Smooth muscle cell of the brain vasculature (primary cell): ENCODE results near the gene RPS21.
"Not testable (repeated sequence)": the region's sequence is repeated elsewhere in the genome, so short reads cannot be mapped to it uniquely, and the experiment has no call there.

ENCODE experiments used
- DNase-seq: peaks from one replicate; pipeline ENCODE4 v3.0.0-alpha.2; 2012; ENCODE audit warnings: low read depth, low spot score

RPS21 gene

GRCh38 chr20:62365814-62366369, 21.0 kb upstream of the RPS21 start:
- DNase-seq: no peak

- no peak for DNase-seq
These were observed 20.4 kb upstream of the RPS21 start for GRCh38 chr20:62366370-62367135.

GRCh38 chr20:62367136-62367632, 19.7 kb upstream of the RPS21 start, which contains the start of gene LAMA5:
Gene LAMA5 (minus strand): TSS chr20:62367312. CDS start chr20:62367245, 67 bp downstream.
- DNase-seq: no peak

- DNase-seq: no peak
These were observed 19.1 kb upstream of the RPS21 start for GRCh38 chr20:62367633-62368391.

DNA sequence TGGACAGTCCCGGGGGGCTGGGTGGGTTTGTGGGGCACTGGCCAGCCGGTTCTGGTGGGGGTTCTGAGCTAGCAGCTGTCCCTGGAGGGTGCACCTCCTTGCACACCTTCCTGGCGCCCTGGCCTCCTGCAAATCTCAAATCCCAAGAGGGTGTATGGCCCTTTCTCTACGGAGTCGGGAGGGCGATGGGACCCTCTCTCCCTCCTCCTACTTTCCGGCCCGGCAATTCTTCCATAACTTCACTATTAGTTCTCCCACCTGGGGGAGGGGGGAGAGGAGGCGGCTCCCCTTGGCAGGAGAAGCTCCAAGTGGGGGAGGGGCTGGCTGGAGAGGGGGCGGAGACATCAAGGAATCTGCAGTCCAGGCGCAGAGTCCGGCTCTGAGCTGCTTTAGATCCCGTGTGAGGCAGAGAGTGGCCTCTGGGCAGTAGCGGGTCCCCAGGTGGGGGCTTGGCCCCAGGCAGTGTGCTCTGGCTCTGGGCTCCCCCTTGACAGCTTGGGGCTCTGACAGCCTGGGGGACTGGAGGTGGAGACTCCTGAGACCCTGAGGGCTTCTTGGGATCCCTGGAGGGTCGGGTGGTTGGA, 18.4 kb upstream of the RPS21 start:
- no peak for DNase-seq

- DNase-seq: no peak
These were observed 17.7 kb upstream of the RPS21 start for GRCh38 chr20:62368976-62369814.

DNA sequence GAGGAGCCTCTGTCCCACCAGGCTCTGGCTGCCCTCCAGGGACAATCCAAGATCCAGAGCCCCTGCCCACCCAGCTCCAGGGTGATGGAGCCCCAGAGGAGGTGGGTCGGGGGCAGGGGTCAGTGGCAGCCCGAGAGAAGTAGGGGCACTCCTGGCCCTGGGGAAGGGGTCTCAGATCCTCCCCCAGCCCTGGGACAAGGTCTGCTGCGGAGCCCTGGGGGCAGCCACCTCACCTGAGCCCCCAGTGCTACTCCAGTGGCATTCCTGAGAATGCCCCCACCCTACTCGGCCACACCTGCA, 17.1 kb upstream of the RPS21 start:
- DNase-seq: no peak

DNA sequence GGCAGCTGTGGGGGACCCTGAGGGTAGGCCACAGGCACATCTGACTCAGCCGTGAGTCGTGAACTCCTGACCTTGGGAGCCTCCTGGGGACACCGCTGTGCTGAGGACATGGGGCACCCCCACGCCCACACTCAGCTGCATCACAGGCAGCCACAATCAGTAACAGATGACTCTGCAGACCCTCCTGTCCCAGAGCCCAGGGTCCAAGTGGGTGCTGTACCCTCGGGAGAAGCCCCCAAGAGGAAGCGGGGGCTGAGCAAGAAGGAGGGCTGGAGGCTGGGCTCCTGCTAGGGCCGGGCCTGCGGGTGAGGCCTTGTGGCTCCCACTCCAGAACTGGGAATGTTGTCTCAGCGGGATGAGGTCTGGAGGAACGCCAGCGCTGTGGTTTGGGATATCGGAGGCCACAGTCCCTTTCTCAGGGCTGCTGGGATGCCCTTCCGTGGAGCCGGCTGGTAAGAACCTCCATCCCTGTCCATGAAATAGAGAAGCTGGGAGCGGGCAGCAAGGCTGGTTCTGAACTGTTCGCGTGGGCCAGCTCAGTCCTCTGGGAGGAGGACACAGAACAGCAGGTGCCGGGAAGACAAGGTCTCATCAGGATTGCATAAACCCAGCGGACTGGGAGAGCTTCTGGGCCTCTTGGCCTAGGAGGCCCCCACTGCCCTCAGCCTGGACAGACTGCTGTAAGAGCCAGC, 16.6 kb upstream of the RPS21 start:
- DNase-seq: no peak

DNA sequence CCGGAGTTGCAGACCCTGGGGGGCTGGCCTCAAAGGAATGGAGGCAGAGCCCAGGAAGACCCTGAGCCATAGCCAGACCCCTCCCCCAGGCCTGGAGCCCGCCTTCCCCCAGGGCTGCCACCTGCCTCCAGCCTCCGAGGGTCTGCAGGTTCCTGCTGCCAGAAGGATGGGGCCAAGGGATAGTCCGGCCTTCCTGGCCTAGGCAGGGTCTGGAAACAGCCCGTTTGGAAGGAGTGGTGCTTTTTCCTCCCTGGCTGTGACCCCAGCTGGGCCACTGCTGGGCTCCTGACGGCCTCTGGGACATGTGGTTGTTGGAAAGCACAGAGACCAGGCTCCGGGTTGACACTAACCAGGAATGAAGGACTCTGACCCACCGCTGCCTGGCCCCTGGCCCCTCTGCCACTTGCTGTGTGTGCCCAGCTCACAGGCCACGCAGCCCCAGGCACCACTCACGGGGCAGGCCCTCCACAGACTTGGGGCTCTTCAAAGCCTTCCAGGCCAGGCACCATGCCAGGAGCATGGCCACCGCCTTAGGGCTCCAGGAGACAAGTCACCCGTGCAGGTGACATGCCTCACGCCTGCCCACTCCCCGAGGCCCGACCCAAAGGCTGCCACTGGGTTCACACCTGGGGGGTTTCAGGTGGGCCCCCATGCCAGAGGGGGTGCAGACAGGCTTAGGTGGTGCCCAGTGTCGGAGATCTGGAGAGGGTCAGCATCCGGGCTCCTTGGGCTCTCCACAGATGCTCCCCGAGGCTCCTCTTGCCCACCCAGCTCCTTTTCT, 15.9 kb upstream of the RPS21 start:
- no peak for DNase-seq

DNA sequence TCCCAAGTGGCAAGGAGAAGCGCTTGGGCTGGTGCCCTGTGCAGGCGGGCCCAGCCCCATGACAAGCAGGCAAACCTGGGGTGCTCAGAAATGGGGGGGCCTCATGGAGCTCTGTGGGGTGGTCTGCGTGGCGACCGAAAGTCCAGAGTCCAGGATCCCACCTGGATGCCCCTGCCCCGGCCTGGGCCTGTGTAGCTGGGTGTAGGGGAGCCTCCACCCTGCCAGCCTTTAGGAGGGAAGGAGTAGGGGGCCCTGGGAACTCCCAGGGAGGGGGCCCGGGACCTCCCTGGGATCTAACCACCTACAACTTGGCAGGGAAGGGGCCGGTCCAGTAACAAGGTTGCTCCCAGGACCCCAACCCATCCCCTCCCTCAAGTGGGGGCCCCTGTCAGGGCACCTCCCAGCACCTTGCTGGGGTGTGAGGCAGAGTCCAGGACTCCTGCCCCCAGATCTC, 15.3 kb upstream of the RPS21 start:
- no peak for DNase-seq

DNA sequence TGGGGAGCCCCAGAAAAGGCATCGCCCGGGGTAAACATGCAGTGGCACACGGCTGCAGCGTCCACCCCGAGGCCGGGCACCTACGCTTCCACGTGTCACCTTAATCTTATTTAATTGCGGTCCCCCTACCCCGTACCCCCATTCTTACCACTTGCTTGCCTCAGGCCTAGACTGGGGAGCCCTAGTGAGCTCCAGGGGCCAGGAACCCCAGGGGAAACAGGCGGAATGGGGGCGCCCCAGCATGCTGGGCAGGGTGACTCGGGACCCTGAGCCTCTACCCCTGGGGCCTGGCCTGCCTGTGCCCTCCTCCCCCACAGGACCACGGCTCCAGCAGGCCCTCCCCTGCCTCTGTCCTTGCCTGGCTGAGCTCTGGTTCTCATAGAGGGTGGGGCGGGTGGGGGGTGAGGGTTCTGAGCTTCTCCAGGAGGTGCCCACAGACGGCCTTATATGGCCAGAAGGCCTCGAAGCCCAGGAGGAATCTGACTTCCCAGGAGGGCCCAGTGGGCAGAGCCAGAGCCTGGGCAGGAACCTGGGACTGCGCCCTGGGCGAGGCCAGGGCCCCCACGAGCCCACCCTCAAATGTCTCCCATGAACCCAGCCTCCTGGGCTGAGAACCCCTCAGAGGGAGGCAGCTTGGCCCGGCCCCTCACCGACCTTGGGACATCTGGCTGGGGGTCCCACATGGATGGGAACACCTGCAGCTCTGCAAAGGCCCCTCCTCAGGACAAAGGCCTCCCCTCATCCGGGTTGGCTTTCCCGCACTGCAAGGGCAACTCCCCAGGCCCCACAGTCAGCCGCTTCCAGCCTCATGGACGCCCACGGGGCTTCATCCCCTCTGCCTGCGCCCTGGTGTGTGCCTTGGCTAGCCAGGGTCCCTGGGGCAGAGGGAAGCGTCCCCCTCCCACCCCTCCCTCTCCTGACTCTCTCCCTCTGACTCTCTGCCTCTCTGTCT, 14.6 kb upstream of the RPS21 start:
- DNase-seq: no peak

DNA sequence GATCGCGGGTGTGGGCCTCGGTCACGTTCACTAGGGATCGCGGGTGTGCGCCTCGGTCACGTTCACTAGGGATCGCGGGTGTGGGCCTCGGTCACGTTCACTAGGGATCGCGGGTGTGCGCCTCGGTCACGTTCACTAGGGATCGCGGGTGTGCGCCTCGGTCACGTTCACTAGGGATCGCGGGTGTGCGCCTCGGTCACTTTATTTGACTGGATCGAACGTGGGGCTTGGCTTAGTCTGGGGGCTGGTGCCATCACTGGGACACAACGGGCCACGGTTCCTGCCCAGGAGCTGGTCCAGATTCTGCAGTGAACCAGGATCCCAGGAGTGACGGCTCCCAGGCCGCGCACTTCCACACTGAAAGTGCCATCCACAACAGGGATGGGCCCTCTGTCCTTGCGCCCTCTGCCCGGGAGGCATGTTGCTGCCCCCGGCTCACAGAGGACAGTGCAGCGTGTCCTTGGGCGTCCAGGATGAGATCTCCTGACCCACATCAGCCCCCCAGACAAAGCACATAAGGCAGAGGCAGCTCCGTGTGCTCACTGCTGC, 13.2 kb upstream of the RPS21 start:
- not testable (repeated sequence) for DNase-seq

DNA sequence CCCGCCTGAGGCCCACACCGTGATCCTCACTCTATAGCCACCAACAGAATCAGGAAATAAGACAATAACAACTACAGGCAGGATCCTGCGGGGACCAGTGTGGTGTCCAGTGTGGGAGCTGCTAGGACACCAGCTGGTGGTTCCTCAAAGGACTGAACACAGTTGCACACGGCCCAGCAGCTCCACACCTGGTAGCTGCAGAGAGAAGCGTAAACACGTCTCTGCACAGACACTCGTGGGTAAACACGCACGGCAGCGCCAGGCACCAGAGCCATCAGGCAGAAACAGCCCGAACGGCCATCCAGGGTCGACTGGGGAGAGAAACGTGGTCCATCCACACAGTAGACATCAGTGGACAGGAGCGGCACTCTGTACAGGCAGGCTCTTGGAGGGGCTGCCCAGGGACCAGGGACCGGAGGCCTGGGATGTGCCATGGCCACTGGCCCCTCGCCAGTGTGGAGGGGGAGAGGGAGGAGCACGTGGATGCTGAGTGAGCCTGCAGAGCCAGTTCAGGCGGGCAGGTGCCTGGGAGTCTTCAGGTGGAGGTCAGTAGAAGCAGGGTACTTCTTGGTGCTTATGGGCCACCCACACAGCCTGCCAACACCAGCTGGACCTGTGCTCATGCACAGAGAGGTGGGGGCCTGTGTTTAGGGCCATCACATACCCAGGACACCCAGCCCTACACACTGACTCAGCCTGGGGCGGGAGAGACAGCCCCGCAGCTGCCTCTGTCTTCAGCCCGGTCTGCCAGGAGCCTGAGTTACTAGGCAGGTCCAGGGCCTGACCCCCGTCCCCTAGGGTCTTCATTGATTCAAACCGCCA, 12.4 kb upstream of the RPS21 start:
- no peak for DNase-seq

DNA sequence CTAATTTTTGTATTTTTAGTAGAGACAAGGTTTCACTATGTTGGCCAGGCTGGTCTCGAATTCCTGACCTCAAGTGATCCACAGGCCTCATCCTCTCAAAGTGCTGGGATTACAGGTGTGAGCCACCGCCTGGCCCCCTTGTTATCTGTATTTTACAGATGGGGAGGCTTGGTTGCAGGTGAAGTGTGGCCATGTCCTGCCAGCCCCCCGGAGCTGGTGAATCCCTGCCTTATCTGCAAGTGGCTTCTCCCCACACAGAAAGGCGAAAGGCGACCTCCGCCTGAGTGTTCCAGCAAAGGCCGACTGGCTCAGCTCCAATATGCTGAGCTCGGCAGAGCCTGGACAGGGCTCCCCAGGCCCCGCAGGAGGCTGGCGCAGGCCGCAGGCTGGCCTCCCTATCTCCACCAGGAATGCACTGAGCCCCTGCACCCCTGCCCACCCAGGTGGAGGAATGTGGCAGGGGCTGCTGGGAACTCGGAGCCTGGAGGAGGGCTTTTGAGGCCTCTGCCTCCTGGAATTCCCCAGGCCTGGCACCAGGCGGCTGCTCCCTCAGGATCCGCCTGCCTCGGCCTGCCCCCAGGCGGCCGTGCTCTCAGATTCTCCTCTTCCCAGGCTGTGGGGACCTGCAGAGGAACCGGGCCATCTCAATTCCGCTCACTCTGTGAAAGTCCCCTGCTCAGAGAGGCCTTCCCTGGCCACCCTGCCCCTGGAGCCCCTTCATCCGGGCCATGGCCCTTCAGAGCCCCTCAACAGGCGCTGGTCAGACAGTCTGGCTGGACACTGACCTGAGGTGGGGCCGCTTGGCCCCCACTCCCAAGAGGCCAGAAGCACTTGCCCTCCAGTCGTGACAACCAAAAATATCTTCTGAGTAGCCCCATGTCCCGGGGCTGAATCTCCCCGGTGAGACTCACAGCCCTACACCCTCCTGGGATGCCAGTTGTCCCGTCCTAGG, 10.5 kb upstream of the RPS21 start:
- no peak for DNase-seq

GRCh38 chr20:62377064-62377461, 9.8 kb upstream of the RPS21 start:
- no peak for DNase-seq

- DNase-seq: no peak
These were observed 9.2 kb upstream of the RPS21 start for GRCh38 chr20:62377615-62378178.
